NCI-H2081 treated with DMSO at 0.1 percent for 48 hours (cell line): ENCODE data around the gene TTC5.
A peak's percentile ranks its signal among the peaks of the same experiment; 100 is the strongest.
"Not testable (repeated sequence)": the region's sequence is repeated elsewhere in the genome, so short reads cannot be mapped to it uniquely, and the experiment has no call there.

Experiments used
- DNase-seq: peaks from one replicate; lab custom pipeline; 2025; lab: John Stamatoyannopoulos, UW

The TTC5 gene, protein sequence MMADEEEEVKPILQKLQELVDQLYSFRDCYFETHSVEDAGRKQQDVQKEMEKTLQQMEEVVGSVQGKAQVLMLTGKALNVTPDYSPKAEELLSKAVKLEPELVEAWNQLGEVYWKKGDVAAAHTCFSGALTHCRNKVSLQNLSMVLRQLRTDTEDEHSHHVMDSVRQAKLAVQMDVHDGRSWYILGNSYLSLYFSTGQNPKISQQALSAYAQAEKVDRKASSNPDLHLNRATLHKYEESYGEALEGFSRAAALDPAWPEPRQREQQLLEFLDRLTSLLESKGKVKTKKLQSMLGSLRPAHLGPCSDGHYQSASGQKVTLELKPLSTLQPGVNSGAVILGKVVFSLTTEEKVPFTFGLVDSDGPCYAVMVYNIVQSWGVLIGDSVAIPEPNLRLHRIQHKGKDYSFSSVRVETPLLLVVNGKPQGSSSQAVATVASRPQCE

DNA sequence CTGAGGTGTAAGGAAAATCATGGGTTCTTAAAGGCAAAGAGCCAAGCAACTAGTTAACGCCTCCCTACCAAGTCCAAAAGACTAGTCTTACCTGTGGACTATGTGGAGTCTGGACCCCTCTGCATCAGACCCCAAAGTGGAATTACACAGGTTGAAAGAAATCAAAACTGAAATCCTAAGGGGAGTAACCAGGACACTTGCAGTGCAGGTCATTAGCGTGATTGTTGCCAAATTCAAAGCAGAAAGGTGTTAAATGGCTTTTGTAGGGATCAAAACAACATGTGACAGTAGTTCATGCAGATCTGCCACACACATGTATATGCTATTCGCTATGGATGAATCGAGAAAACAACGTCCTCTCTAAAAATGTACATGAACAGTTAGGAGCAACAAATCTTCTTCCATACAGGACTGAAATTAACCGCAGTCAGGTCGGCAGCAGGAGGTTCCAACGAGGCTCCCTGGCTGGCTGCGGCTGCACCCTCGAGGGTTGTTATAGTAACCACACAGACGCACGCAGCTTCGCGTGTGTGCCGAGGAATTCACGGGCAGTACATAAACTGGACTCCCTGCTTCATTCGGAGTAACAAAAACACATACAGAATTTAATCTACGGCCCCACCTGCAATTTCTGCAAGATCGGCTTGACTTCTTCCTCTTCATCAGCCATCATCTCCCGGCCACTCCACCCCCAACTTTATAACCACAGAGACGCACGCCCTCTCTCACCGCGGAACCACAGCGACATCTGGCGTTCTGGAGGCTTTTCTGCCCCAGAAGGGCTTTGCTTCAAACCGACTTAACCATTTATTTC lies at the start of gene TTC5:
Gene TTC5 (minus strand): TSS at position 687 of the 814 bp plus-strand sequence. CDS start 14 bp downstream, at position 673.
- DNase-seq: peak; percentile 24

DNA sequence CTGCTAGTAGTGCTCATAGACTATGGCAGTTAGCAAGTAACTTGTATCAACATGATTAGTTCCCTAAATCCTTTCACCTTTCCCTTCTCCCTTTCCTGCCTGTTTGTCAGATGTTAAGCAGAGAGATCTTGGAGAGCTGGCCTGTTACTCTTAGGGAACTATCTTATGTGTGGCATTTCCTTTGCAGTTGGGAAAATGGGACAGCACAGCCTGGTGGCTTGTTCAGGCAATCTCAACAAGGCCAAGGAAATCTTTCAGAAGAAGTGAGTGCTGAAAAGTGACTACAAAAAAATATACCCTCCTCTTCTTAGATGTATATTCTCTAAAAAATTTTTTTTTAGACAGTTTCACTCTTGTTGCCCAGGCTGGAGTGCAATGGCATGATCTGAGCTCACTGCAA lies 45.1 kb upstream of the TTC5 start:
- DNase-seq: no peak

DNA sequence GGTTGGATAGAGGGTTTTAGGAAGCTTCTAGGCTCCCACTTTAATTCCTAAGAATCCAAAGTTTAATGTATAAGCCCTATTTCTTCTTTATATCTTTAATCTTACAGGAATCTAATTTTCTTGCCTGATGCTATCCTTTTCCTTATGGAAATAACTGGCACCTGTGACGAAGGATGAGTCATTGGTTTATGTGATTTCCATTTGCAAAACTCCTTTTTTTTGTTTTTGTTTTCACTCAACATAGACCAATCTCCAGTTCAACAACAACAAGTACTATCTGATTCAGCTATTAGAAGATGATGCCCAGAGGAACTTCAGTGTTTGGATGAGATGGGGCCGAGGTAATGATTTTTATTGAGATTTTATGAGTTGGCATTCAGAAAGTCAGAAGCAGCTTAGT lies 44.5 kb upstream of the TTC5 start:
- DNase-seq: no peak

DNA sequence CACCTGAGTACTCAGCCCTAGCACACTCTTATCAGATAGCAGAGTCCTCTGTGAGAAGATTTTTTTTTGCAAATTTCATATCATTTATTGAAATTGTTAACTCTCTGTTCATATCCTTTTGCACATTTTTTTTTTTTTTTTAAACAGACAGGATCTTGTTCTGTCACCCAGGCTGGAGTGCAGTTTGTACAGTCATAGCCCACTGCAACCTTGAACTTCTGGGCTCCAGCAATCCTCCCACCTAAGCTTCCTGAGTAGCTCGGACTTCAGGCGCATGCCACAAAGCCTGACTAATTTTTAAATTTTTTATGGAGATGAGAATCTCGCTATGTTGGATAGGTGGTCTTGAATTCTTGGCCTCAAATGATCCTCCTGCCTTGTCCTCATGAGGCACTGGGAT lies 42.0 kb upstream of the TTC5 start:
- DNase-seq: no peak

DNA sequence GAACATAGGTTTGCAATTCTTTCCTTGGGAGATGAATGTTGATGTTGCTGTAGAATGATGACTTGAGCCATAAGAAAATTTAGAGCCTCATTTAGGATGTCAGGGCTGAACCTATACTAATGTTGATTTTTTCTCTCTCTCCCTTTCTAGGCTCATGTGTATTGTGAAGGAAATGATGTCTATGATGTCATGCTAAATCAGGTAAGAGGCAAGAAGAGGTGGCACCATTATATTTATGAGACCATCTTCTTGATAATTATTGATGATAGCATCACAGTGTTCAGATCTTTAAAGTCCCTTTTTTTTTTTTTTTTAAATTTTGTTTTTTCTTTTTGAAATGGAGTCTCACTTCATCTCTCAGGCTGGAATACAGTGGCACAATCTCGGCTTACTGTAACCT lies 41.0 kb upstream of the TTC5 start:
- DNase-seq: no peak

DNA sequence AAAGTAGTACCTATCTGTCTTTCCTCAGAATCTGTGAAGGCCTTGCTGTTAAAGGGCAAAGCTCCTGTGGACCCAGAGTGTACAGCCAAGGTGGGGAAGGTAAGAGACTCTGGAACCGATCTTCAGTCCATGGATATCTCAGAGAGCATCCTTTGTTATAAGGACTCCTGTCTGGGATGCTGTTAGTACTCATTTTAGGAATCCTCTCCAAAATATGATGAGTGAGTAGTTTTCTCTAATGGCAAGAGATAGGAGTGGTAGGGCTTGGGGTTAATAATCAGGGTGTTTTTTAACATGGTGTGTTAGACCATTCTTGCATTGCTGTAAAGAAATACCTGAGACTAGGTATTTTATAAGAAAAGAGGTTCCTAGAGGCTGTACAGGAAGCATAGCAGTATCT lies 39.6 kb upstream of the TTC5 start:
- no peak for DNase-seq

DNA sequence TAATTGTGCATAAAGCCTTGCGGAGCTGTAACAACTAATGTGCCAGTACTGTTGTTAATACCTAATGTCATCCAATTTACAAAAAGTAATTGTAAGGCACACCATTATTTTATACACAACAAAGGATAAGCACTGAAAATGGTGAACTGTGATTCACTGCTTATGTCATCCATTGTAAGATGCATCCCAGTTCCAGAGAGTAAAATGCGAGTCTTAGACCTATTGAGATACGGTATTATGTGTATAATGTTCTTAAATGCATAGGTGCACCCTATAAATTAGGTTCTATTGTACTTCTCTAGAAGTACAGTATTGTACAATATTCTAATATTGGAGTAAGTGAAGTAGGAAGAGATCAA lies 38.1 kb upstream of the TTC5 start:
- DNase-seq: no peak

DNA sequence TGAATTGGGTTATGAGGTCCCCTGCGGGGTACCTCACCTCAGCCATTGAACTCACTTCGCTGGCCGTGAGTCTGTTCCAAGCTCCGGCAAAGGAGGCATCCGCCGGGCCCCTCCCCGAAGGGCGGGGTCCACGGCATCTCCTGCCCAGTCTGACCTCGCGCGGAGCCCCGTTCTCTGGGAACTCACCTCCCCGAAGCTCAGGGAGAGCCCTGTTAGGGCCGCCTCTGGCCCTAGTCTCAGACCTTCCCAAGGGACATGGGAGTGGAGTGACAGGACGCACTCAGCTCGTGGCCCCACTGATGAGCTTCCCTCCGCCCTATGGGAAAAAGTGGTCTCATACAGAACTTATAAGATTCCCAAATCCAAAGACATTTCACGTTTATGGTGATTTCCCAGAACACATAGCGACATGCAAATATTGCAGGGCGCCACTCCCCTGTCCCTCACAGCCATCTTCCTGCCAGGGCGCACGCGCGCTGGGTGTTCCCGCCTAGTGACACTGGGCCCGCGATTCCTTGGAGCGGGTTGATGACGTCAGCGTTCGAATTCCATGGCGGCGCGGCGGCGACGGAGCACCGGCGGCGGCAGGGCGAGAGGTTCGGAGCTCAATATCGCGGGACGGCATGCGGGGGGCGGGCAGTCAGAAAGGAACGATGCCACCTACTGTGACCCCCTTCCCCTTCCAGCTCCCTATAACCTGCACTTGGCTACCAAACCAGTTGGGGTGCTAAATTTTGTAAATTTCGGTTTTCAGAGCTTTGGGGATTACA lies 37.5 kb upstream of the TTC5 start, which contains the start of gene PARP2:
Gene PARP2 (plus strand): TSS at position 544 of the 770 bp plus-strand sequence. CDS start 7 bp downstream, at position 551.
- peak; percentile 100 for DNase-seq

DNA sequence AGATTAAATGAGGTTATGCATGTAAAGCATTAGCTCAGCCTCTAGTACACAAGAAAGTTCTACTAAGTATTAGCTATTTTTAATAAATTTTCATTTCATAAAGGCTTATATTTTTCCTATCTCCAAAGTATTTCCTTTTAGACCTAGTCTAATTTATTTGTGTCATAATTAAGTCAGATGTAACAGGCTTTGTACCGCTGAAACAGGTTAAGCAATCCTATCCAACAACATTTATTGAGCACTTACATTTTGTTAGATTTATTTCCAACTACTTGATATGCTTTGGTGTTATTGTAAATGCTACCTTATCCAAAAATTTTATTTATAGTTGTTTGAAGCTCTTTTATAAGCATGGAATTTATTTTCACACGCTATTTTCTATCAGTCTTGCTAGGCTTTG lies 35.9 kb upstream of the TTC5 start:
- no peak for DNase-seq

DNA sequence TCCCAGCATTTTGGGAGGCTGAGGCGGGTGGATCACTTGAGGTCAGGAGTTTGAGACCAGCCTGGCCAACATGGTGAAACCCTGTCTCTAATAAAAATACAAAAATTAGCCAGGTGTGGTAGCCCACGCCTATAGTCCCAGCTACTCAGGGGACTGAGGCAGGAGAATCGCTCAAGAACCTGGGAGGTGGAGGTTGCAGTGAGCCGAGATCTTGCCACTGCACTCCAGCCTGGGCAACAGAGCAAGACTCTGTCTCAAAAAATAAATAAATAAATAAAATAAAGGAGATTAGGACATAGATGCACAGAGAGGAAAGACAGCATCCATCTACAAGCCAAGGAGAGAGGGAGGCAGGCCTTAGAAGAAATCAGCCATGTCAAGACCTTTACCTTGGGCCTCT lies 35.3 kb upstream of the TTC5 start:
- not testable (repeated sequence) for DNase-seq

DNA sequence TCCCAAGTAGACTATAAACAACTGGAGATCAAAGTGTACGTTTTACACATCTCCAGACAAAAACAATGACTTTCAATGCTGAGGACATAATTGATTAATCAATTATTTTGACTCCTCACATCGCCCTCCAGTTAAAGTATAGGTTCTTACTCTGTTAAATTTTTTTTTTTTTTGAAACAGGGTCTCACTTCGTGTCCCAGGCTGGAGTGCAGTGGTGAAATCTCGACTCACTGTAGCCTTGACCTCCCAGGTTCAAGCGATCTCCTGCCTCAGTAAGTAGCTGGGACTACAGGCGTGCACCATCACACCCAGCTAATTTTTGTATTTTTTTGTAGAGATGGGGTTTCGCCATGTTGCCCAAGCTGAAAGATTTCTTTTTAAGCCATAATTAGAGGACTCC lies 28.3 kb upstream of the TTC5 start:
- no peak for DNase-seq

DNA sequence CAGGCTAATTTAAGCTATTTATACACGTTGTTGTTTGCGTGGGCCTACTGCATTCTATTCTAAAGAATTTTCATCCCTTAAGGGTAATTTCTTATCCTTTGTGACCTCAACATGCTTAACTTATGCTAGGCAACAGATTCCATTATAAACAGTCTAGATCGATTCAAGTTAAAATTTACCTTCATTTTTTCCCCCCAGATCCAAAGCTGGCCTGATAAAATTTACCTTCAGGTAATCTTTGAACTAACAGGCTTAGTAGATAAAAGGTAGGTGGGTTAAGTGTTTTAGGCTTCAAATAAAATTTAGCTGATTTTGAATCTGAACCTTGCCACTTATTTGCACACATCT lies 27.7 kb upstream of the TTC5 start:
- DNase-seq: no peak

DNA sequence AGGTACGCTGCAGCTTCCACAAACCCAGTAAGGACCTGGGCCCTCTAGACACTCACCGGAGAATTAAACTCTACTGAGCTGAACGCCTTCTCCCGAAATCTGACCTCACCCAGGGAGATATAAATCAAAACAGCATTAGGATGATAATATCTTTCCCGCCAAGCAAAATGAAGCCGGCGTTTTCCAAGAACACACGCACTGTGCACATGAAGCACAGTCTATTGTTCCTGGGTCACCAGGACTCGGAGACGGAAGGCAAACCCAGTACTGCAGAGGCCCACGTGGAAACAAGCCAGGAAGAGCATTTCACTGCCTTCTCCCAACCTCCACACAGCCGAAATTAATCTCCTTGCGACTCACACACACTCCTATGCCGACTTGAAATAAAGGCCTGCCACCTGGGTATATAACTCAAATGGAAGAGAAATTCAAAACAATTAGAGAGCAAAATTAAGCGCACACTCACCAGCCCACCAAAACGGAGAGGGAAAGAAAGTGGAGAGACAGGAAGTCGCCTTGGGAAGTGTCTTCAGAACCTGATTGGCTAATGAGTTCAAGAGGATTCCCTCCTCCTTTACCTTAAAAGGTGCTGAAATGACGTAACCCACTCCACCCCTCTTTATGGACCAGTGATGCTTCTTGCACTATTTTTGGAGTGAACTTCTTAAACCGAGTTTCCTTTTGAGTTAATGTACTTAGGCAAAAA lies 27.2 kb upstream of the TTC5 start, which contains the start of gene CCNB1IP1:
Gene CCNB1IP1 (minus strand): TSS at position 492 of the 706 bp plus-strand sequence. CDS start 16,756 bp downstream, outside the sequence.
- DNase-seq: peak; percentile 61

DNA sequence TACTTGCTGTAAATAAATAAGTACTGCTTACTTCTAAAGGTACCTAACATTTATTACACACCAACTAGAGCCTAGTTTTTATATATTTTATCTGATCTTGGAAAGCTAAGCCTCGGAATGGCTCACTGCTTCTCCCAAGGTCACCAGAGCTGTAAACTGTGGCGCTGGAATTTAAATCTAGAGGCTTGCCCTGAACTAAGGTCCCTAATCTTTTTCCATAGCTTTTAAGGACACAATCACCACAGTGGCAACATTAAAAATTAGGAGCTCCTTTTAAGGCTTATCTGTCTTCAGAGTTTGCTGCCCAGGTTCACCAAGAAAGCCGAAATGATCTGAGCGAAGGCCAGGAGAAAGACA lies 26.7 kb upstream of the TTC5 start:
- DNase-seq: no peak

DNA sequence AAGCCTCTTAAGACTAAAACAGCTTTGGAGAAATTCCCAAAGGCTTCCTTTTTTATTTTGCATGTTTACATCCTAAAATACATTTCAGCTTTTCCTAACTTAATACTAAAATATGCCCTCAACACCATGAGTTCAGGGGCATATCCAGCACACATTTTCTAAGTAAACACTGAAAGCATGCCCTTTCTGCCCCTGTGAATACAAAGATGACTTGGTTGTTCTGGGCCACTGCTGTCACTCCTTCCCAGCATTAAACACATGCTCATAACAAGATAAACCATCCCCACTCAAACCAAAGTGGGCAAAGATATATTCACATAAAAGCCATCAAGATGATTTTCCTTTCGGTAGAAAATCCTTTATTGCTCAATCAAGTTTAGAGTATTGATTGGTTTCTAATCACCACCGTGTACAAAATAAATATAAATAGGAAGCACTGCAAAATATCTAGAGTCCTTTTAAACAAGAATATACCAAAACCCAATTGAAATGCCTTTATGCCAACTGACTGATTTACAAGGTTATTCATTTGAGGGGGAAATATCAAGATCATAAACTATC lies 25.4 kb upstream of the TTC5 start:
- no peak for DNase-seq

DNA sequence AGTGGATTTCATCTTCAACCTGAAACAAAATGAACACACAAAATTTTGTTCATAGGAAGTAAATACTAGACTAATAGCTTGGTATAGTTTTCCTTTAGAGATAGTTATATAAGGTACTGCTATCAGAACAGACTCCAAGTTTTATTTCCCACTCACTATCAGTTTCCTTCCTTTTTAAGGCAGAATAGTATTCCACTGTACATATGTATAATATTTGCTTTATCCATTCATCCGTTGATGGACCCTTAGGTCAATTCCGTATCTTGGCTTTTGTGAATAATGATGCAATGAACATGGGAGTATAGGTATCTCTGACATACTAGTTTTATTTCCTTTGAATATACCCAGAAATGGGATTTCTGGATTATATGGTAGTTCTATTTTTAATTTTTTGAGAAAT lies 23.6 kb upstream of the TTC5 start:
- DNase-seq: no peak

DNA sequence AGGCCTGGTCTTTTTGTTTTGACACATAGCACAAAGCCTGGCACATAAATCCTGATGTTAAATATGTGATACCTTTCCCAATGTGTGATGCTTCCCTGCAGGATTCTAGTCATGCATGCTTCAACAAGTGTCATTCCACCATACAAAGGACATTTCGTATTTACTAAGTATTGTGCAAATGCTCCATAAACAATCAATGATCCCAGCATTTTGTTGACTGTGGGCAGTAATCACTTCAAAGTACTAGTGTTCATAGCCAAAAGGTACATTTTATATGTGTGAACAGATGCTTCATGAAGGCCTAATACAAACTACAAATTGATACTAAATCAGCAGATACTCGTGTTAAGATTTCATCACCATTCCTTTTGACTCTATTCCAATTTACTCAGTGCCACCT lies 23.0 kb upstream of the TTC5 start:
- DNase-seq: no peak

DNA sequence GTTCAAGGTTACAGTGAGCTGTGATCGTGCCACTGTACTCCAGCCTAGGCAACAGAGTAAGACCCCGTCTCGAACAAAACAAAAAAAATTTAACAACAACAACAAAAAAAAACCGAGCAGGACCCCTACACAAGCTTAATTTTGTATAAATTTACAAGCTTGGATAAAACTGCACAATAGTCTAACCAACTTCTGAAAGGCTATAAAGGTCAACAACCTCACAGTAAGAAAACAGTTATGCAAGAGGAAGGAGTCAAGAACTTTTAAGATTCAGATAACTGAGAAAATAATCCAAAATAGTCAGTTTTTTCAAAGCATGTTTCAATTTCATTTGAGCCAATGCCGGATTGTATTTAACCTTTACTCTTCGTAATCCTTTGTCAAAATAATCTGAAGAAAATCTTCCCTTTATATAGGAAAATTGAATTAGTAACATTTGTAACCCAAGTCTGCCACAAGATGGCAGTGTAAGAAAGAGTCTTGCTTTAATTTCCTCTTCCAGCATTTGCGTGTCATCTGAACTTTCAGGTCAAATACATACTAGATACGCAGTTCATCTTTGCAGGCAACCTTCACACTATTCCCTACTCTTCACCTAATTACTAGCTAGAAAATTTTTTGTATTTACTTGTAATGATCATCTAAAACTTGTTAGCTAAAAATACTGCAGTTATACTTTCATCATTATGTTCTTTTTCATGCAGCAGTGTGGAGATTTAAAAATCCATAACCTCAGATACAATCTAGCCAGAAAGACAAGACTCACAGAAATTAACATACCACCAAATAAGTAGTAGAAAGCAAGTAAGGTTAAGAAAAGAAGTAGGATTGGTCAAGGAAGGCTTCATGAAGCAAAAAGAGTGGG lies 21.5 kb upstream of the TTC5 start:
- peak; percentile 45 for DNase-seq

DNA sequence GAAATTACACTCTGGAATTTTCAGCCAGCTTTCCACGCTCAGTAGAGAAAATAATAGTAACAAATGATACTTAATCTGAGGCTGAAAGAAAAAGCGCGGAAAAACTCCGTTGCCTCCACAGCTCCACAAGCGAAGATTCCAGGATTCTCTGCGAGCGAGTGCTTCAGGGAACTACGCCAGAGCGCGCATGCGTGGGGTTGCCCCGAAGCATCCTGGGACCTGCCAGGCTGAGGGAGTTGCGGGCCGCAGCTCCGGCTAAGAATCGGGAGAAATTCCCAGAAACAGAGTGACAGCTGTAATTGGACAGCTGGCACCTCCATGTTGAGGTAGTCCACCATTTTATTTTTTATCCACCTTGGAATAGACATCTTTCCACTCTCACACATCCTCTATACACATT lies 12.0 kb upstream of the TTC5 start:
- no peak for DNase-seq

DNA sequence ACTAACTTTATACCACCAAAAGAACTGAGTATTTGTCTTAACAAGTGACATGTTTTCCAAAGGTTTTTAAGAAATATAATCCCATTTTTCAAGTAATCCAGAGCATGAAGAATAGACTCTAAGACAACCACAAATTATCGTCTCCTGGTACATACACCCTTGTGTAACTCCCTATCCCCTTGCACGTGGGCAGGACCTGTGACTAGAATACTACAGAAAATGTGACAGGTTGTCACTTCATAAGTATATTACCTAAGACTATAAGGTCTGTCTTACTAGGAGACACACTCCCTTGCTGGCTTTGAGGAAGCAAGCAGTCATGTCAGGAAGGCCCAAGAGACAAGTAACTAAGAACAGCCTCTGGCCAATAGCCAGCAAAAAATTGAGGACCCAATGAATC lies 8.3 kb upstream of the TTC5 start:
- DNase-seq: no peak

DNA sequence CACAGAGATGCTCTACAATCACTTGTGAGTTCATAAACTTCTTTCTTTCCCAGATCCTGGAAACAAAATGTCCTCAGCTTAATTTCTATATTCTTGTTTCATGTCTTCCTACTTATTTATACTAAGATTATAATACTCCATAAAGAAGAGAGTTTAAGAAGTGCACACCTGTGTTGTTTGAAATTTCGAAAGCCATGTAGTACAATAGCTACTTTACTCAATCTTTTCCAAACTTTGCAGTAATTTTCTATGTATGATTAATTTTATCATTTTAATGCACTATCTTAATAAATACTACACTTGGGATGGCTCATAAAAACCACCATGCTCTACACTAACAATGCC lies 300 bp upstream of the TTC5 start:
- DNase-seq: no peak
